Left kidney (tissue), 2 donors: Measurements from ENCODE around the gene RASL12. TPM values are rescaled to one million over a fixed set of nuclear protein-coding genes. Genes with fewer than 3 reads are reported as not detected.
"Not testable (repeated sequence)": the region's sequence is repeated elsewhere in the genome, so short reads cannot be mapped to it uniquely, and the experiment has no call there.

Experiments used
- DNase-seq: peaks from one replicate; pipeline ENCODE4 v3.0.0-alpha.2; 2013
- polyA plus RNA-seq: library from polyadenylated mRNA; unstranded; fragments of 120-200 nt; gene quantifications from one replicate; pipeline ENCODE4 v1.2.1, GENCODE V29; 2013; ENCODE audit not compliant: insufficient read length

Gene RASL12
- polyA plus RNA-seq, 1 donor, result 6.1 TPM

DNA sequence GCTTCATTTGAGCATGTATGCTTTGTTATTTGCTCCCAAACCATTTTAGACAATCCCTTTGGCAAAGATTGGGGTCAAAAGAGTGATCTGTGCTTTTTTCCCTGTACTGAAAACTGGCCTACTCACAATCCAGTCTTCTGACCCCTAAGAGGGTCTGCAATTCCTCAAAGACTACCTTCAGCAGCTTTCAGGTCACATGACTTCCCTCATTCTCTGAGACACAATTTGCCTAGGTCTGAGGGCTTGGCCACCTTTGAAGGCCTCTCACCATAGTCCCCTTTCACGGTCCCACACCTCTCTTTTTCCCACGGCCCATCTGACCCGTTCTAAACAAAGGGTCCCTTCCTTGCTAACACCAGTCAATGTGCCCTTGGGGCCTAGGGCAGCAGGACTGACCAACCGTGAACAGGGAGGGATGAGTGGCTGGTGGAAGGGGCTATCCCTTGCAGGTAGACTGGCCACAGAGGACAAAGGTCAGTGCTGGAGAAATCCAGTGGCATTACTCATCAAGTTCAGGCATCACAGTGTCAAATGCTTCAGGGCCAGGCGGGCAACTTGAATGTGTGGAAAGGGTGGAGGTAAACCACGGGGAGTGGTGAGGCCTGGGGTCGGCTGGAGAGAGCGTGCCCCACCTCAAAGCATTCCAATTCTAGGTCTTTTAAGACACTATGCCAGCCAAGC, 10.8 kb downstream of the RASL12 start:
- DNase-seq, result no peak

DNA sequence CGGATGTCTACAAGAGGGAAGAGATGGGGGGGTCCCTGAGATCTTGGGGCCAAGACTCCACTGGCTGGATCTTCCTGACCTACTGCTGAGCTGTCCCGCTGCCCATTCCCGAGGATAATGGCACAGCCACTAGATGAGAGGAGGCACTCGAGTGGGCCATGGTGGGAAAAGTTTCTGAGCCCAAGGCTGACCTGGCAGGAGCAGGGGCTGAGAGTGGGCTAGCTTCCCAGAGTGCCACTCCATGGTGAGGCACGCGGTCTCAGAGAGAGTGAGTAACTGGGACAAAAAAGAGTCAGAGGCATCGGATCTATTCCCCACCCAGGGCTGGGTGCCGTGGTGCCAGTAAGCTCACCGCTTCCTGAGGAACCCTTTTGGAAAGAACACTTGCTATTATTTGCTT, 11.7 kb downstream of the RASL12 start:
- no peak for DNase-seq

DNA sequence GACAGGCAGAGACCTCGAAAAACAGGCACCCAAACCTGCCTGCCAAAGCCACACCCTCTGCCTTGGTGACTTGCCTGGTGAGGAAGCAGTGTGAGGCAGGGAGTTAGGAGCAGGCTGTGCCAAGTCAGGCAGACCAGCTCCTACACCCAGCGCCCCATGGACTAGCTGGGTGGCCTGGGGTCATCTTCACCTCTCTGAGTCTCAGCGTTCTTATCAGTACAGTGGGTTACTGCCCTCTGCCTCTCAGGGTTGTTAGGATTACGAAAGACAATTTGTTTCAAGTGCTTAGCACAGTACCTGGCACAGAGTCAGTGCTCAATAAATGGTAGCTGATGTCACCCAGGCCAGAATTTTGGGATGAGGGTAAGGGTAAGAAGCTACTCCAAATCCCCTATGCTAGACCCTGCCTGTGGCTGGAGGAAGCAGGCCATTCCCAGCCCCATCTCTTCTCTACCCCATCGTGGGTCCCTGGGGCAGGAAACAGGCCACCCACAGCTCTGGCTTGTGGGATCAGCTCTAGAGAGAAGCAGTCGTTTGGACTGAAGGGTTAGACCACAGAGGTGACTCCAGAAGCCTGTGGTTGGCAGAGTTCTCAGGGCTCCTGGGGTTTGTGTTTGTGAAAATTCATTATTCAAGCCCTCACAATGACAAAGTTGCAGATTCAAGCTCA, 12.5 kb downstream of the RASL12 start:
- no peak for DNase-seq

DNA sequence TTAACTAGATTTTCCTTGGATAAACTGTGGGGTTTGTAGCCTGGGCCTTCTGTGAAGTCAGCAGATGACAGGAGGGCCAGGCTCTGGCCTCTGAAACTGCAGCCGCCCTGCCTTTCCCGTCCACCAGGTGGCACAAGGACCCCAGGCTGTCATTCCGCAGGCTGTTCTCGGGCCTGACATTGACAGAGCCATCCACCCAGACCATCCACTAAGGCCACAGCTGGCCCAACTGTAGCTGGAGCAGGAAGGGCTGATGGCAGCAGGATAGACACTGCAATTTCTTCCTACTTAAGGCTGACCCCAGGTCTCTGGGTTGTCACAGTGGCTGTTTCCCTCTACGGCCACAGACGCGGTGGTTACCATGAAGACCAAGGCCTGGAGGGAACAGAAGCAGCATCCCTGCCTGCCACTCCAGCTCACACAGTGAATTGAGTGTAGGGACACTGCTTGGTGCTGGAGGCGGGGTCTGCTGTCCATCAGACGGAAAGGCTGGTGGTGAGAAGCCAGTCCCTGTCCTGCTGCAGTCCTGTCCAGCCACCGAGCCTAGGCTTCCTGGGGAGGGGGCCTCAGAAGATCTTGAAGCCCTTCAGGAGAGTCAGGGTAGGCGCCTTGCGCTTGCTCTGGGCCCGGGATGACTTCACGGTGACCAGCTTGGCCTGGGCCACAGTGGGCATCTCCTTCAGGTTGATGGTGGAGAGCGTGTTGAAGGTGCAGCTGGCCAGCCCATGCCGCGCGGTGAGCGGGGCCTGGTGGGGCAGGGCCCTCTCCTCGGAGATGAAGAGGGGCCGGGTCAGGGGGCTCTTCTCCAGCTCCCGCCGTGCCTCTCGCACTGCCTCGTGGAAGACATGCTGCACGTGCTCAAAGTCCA, 13.2 kb downstream of the RASL12 start:
- DNase-seq, result no peak

DNA sequence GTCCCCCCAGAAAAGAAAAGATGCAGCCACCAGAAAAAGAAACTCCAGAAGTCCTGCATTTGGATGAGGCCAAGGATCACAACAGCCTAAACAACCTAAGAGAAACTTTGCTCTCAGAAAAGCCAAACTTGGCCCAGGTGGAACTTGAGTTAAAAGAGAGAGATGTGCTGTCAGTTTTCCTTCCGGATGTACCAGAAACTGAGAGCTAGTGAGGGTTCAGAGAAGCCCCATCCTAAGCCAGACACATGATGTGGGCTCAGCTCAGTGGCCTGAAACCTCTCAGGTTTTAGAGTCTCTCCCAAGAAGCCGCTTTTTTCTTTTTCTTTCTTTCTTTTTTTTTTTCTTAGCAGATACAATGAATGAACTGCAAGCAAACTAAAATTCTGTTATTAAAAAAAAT, 14.8 kb downstream of the RASL12 start:
- no peak for DNase-seq

DNA sequence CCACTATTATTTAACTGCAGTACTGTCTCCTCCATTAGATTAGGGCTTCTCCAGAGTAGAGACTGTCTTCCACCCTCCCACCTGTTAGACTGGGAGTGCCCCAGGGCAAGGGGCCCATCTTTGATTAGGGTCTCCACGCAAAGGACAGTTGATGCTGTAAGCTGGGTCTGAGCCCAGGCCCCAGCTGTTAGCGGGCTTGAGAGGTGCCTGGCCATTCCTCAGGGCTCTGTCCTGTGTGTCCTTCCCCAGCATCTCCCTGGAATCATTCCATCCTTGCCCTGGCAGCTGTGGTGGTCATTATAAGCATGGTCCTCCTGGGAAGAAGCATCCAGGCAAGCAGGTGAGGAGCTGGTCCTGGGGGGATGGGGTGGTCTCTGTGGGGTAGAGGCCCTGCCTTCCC, 16.5 kb downstream of the RASL12 start:
- no peak for DNase-seq

DNA sequence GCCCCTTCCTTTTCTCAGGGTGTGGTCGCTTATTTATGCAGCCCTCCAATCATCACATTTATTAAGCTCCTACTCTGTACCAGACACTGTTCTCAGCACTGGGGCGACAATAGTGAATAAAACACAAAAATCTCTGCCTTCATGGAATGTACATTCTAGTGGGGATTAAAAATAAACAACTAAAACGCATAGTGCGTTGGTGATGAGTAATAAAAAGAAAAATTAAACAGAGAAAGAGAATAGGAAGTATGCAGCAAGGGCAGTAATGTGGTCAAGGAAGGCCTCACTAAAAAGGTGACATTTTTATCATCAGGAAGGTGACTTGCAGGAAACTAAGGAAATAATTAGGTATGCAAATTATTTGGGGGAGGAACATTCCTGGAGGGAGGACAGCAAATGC, 17.5 kb downstream of the RASL12 start:
- no peak for DNase-seq

DNA sequence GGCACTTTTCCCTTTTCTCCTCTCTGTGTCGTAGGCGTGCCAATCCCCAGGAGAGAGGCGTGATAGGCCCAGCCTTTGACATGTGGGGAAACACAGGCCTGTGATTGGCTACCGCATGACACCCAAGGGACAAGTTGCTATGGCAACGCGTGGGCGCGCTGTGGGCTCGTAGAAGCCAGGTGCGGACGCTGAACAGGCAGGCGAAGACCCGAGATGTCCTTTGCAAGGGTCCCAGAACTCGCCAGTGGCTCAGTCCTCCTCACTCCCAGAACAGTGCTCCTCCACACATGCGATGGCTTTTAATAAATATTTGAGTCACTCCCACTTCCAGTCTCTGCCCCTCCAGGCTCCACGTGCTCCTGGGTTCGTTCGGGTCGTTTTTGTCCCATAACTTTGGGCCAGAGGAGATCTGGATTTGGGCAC, 18.4 kb downstream of the RASL12 start:
- DNase-seq, result peak; percentile 87

DNA sequence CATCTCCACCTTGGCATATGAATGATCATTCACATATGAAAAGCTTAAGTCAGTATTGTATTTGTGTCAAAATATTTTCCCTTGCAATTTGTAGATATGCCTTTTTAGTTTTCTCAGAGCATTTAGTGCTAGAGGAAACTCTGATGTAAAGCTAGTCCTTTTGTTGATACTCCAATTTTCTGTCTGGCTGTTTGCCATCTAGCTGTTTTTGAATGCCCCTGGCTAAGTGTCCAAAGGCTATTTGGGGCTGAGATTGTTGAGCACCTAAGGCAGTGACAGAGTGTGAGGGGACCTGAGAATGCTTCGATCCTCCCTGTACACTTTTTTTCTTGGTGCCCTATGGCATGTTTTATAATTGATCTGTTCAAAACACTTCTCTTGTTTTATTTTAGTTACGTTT, 19.6 kb downstream of the RASL12 start:
- DNase-seq, result no peak

DNA sequence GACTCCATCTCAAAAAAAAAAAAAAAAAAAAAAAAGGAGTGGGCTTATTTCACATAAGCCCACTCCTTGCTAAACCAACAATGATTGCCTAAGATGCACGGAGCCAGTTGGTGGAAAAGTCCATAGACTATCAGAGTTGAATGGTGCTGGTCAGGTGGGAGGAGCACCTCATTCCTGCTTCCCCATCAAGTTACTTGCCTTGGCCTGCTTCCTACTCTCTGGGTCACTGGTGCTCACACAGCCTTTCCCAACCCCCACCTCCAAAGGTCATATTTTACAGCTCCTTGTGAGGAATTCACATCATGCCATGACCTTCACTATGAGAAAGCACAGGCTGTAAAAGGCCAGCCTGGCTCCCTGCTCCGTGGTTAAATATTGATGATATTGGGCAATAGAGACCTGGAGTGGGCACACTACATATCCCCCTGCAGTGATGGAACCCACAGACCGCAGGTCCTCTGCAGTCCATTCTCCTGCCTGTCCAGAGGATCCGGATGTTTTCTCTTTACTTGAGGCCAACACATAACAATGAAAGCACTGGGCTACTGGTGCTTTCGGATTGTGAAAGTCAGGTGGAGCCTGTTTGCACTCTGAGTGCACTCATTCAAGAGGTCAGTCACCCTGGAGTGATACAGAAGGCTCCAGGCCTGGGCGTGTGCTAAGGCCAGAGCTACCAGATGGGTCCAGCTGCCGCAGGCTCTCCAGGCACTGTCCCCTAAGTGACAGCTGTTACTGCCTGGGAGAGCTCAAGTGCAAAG, 22.9 kb downstream of the RASL12 start, which contains the start of gene SLC51B:
TSS of gene SLC51B (plus strand) at position 664 of the 758 bp plus-strand sequence. CDS start 4,618 bp downstream, outside the sequence.
- DNase-seq, result no peak

DNA sequence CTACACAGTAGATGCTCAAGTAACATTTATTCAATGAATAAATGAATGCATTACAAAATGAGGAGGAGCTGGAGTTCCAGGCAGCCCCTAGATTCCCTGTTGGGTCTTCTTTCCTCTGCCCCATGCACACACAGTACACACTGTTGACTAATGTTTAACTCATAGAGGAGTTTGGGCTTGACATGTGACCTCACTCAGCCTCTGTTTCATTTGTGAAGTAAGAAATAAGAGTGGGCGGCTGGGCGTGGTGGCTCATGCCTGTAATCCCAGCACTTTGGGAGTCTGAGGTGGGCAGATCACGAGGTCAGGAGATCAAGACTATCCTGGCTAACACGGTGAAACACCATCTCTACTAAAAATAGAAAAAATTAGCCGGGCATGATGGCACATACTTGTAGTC, 23.6 kb downstream of the RASL12 start:
- not testable (repeated sequence) for DNase-seq

DNA sequence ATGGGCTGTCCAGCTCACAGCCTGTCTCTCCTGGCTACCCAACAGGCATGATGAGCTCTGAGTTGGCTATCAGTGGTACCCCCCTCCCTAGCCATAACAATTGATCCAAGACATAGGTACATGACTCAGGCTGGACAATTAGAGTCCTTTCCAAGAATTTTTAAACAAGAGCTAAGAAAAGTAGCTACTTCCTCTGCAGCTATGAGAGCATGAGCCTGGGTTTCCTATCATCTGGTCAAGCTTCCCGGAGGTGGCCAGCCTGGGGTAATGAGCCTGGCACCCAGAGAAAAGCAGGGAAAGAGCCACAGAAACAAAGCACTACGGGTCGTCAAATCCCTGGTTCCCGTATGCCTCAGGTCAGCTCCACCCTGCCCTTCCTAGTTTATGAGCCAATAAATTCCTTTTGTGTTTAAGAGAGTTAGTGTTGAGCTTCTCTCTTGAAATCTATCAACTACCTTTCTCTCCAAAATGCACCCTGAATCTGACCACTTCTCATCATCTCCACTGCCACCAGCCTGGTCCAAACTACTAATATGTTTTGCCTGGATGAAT, 24.9 kb downstream of the RASL12 start:
- DNase-seq, result no peak

DNA sequence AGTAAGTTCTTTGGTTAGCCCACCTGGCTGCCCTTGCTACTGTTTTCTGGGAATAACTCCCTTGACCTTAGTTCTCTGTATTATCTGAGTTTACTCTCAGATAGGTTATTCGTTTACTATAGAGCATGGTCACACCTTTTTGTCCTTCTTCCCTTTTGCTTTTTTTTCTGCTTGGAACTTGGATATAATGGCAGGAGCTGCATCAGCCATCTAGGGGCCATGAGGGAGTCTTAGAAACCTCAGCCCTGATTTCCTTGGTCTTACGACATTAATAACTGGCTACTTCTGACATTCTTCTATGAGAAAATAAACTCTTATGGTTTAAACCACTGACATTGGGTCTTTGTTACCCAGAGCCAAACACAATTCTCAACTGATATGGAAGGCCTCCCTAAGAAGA, 26.0 kb downstream of the RASL12 start:
- no peak for DNase-seq

DNA sequence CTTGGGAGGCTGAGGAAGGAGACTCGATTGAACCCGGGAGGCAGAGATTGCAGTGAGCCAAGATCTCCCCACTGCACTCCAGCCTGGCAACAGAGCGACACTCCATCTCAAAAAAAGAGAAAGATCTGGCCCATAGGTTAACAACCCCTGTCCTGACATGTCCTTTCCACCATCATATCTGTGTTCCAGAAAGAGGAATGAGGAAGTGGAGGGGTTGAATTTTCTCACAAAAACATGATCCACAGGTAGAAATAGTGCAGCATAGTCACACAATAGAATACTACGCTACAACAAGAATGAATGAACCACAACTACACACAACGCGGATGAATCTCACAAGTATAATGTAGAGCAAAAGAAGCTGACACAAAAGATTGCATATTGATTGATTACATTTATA, 27.3 kb downstream of the RASL12 start:
- DNase-seq, result no peak

DNA sequence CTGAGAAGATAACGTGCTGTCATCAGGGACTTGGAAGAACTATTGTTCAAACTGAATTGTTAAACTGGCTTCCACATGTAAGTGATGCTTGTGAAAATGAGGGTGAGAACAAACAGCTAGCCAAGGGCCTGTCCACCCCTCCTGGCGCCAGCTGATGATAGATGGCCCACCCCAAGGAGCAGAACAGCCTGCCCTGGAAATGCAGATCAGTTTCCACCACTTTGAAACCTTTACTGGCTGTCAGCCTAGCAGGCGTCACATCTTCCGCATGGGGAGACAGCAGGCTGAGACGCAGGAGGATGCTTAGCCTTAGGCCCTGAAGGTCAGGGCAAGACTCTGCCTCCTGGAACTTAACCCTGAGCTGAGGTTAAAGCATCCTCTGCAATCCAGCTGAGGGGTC, 29.0 kb downstream of the RASL12 start:
- no peak for DNase-seq

DNA sequence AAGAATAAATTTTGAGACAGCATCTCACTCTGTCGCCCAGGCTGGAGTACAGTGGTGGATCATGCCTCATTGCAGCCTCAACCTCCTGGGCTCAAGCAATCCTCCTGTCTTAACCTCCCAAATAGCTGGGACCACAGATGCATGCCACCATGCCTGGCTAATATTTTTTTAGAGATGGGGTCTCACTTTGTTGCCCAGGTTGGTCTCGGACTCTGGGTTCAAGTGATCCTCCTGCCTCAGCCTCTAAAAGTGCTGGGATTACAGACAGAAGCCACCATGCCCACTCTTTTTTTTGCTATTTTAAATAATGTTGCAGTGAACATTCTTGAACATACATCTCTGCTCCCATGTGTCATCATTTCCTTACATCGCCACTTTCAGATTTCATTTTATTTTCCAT, 29.4 kb downstream of the RASL12 start:
- no peak for DNase-seq

DNA sequence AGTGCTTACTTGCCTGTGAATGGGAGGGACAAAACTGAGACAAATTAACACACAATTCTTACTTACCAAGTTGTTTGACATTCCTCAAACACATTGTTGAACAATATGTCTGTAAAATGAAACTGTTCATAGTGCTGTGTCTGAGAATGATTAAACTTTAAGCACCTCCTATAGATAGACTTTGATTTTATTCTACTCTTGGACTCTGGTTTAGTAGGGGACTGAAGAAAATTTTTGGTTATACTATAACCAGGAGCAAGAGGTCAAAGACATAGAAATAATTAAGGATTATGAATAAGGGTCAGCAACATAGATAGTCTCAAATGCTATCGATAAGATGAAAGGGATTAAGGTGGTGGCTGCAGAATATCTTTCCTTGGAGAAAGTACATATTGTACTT, 30.5 kb downstream of the RASL12 start:
- no peak for DNase-seq

DNA sequence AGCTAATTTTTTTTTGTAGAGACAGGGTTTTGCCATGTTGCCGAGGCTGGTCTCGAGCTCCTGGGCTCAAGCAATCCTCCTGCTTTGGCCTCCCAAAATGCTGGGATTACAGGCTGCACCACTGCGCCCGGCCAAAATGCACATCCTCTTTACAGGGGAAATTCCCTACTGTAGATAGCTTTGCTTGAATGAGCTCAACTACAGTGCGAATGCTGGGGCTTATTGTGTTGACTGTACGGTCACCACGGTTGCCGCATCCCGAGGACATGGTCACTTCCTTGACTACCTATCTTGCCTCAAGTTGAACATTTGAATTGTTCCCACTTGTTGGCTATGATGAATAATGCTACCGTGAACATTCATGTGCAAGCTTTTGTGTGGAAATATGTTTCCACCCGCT, 33.1 kb downstream of the RASL12 start:
- no peak for DNase-seq

DNA sequence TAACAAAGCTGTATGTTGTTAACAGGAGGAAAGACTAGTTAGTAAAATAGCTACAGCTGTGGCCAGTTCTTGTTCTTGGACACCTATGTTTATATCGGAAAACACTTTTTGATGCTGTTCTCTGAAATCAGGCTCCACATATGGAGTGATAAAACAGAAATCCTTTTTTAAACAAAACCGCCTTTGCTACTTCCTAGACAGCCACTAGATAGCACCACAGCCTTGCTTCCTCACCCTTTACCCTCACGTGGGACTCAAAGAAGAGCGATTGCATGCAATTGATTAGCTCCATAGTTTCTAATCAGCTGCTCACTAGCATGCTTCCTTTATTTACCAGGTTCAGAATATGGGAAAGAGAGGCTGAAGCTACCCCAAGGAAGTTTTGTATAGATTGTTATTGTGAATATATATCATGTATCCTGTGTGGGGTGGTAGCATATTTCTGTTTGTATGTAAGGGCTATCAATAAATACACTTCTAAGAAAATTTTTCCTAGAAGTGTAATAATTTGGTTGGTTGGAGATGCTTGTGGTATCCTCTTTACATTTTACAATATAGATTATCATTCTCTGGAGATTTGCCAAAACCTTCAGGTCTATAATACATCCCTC, 34.0 kb downstream of the RASL12 start:
- DNase-seq, result no peak

DNA sequence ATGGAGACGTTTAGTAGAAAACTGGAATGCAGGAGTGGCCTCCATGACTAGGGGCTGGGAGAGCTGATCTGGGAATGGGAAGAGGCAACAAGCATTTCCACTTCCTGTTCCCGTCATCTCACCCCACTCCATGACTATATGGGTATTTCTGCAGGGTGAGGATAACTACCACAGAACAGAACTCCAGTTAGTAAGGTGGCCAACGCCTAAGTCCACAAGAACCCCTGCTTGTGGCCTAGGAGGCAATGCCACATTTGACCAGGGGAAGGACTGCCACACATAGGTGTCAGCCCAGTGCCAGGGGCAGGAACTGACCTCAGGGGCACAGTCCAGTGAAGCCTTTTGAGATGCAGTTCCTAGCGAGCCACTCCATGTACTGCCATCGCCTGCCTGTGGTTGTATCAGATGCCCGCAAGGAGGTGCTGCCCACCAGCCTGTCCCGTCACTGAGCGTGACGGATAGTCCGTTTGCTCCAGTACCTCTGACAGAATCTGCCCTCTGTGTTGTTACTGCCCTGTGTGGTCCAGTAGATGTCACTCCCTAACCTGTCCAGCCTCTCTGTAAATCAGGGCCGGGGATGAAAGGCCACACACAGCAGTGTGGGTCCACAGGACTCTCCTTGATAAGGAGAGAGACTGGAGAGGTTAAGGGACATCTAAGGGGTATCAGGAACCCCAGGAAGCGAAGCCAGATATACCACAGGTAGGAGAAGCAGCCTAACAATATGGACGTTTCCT, 34.8 kb downstream of the RASL12 start:
- peak; percentile 71 for DNase-seq

DNA sequence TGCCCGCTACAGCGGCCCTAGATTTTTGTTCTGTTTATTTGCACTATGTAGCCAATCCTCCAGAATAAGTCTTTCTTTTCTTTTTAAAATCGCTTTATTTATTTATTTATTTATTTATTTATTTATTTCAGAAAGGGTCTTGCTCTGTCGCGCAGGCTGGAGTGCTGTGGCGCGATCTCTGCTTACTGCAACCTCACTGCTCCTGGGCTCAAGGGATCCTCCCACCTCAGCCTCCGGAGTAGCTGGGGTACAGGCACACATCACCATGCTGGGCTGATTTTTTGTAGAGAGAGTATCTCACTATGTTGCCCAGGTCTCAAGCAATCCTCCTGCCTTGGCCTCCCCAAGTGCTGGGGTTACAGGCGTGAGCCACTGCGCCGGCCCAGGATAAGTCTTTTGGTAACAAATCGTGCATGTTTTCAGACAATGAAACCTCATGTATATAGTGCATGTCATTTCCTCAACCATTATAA, 38.0 kb downstream of the RASL12 start:
- no peak for DNase-seq
